ENCODE measurements around the gene ASTL.

DNA sequence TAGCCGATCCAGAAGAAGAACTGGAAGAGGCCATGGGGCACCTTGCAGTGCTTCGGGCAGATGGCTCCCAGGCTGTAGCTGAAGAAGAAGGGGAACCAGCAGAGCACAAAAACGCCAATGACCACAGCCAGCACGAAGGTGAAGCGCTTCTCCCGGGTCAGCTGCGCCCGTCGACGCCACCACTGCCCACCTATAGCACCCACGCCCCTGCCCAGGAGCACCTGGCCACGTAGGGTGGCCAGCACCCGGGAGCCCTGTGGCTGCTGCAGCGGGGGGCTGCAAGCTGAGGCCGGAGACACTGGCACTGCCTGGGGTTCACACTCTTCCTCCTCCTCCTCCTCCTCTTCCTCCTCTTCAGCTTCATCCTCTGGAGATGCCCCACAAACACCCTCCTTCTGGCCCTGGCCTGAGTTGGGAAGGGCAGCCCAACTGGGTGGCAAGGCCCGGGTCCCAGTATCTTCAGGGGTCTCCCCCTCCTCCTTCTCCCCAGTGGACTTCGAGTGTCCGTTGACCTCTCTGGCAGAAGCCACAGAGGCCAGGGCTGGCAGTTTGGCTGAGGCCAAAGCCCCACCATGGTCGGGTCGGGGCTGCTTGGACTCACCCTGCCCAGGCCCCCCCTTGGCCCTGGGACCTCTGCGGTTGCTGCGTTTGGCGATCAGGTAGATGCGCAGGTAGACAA, 23.3 kb downstream of the ASTL start:
- TF ChIP-seq CTCF (IDR thresholded peaks at IDR 0.05; ENCODE audit: low read length) (no peak), EZH2 (optimal IDR thresholded peaks at IDR 0.05; ENCODE audit: low read depth, low read length) (no peak)
